Adipocyte (in vitro differentiated cells): ENCODE results near the gene LRGUK.

Experiments
- DNase-seq: peaks from one replicate; pipeline ENCODE4 v3.0.0-alpha.2; 2015; ENCODE audit warnings: low read depth
- H3K27me3 ChIP-seq: replicated peaks from 2 replicates; pipeline ENCODE4 v1.7.0; 2013; ENCODE audit warnings: mild to moderate bottlenecking, low read length, moderate library complexity; ENCODE audit not compliant: control insufficient read depth, insufficient read depth
- H3K36me3 ChIP-seq: 2 replicates; pipeline ENCODE4 v1.7.0; 2013; ENCODE audit warnings: low read length, mild to moderate bottlenecking, moderate library complexity; ENCODE audit not compliant: control insufficient read depth, insufficient read depth, severe bottlenecking
- H3K4me1 ChIP-seq: 2 replicates; pipeline ENCODE4 v1.7.0; 2013; ENCODE audit warnings: mild to moderate bottlenecking, low read length, moderate library complexity; ENCODE audit not compliant: control insufficient read depth, insufficient read depth
- H3K4me3 ChIP-seq: 2 replicates; pipeline ENCODE4 v1.7.0; 2013; ENCODE audit warnings: mild to moderate bottlenecking, low read length, moderate library complexity
- H3K9ac ChIP-seq: 2 replicates; pipeline ENCODE4 v1.7.0; 2013; ENCODE audit warnings: mild to moderate bottlenecking, low read length, moderate library complexity
- H3K9me3 ChIP-seq: 2 replicates; pipeline ENCODE4 v1.7.0; 2013; ENCODE audit warnings: mild to moderate bottlenecking, low read length, moderate library complexity; ENCODE audit not compliant: control insufficient read depth

Gene LRGUK

GRCh38 chr7:134188311-134188710 lies 61.2 kb downstream of the LRGUK start:
- Histone ChIP-seq H3K4me3 (no peak overlapping the region), H3K4me1 (peaks cover 15% of the 10 kb centered on the region), H3K36me3 (no peaks in the 10 kb centered on the region), H3K27me3 (no peaks in the 10 kb centered on the region), H3K9ac (no peak overlapping the region), H3K9me3 (no peaks in the 10 kb centered on the region)
- no peak for DNase-seq

- DNase-seq, result no peak
- H3K9me3 ChIP-seq, result no peaks in the 10 kb centered on the region
- no peak overlapping the region for H3K4me3 ChIP-seq
- H3K27me3 ChIP-seq, result no peaks in the 10 kb centered on the region
- no peaks in the 10 kb centered on the region for H3K36me3 ChIP-seq
- no peak overlapping the region for H3K9ac ChIP-seq
- peaks cover 15% of the 10 kb centered on the region for H3K4me1 ChIP-seq
Measured at GRCh38 chr7:134189559-134189958, 62.4 kb downstream of the LRGUK start.

GRCh38 chr7:134191876-134192275 lies 64.7 kb downstream of the LRGUK start:
- Histone ChIP-seq H3K4me3 (no peak overlapping the region), H3K4me1 (peaks cover 6% of the 10 kb centered on the region), H3K36me3 (no peaks in the 10 kb centered on the region), H3K9ac (no peak overlapping the region), H3K9me3 (no peaks in the 10 kb centered on the region), H3K27me3 (no peaks in the 10 kb centered on the region)
- DNase-seq, result no peak

- H3K4me1 ChIP-seq, result peaks cover 6% of the 10 kb centered on the region
- no peak overlapping the region for H3K4me3 ChIP-seq
- H3K27me3 ChIP-seq, result no peaks in the 10 kb centered on the region
- no peaks in the 10 kb centered on the region for H3K36me3 ChIP-seq
- DNase-seq, result no peak
- H3K9ac ChIP-seq, result no peak overlapping the region
- no peaks in the 10 kb centered on the region for H3K9me3 ChIP-seq
Measured at GRCh38 chr7:134193240-134193639, 66.1 kb downstream of the LRGUK start.

- no peak for DNase-seq
- Histone ChIP-seq H3K9me3 (no peaks in the 10 kb centered on the region), H3K9ac (no peak overlapping the region), H3K4me1 (peaks cover 6% of the 10 kb centered on the region), H3K36me3 (no peaks in the 10 kb centered on the region), H3K4me3 (no peak overlapping the region), H3K27me3 (peaks cover 4% of the 10 kb centered on the region)
Measured at GRCh38 chr7:134195252-134195651, 68.1 kb downstream of the LRGUK start.

GRCh38 chr7:134196439-134196838 lies 69.3 kb downstream of the LRGUK start:
- Histone ChIP-seq H3K27me3 (peaks cover 12% of the 10 kb centered on the region), H3K4me1 (peaks cover 6% of the 10 kb centered on the region), H3K9ac (no peak overlapping the region), H3K36me3 (no peaks in the 10 kb centered on the region), H3K4me3 (no peak overlapping the region), H3K9me3 (no peaks in the 10 kb centered on the region)
- no peak for DNase-seq

GRCh38 chr7:134197345-134197744 lies 70.2 kb downstream of the LRGUK start:
- Histone ChIP-seq H3K9ac (no peak overlapping the region), H3K4me3 (no peak overlapping the region), H3K27me3 (peaks cover 17% of the 10 kb centered on the region), H3K9me3 (no peaks in the 10 kb centered on the region), H3K4me1 (no peaks in the 10 kb centered on the region), H3K36me3 (no peaks in the 10 kb centered on the region)
- no peak for DNase-seq

GRCh38 chr7:134200970-134201369 lies 73.8 kb downstream of the LRGUK start:
- Histone ChIP-seq H3K36me3 (no peaks in the 10 kb centered on the region), H3K9ac (no peak overlapping the region), H3K4me1 (peaks cover 11% of the 10 kb centered on the region), H3K27me3 (peaks cover 17% of the 10 kb centered on the region), H3K4me3 (no peak overlapping the region), H3K9me3 (no peaks in the 10 kb centered on the region)
- DNase-seq, result no peak

- Histone ChIP-seq H3K9me3 (no peaks in the 10 kb centered on the region), H3K4me1 (peaks cover 11% of the 10 kb centered on the region), H3K4me3 (no peak overlapping the region), H3K9ac (no peak overlapping the region), H3K27me3 (peaks cover 17% of the 10 kb centered on the region), H3K36me3 (no peaks in the 10 kb centered on the region)
- no peak for DNase-seq
Measured at GRCh38 chr7:134201569-134202261, 74.6 kb downstream of the LRGUK start.

GRCh38 chr7:134203186-134203889 lies 76.2 kb downstream of the LRGUK start:
- peaks cover 11% of the 10 kb centered on the region for H3K4me1 ChIP-seq
- H3K4me3 ChIP-seq, result no peak overlapping the region
- no peaks in the 10 kb centered on the region for H3K9me3 ChIP-seq
- H3K9ac ChIP-seq, result no peak overlapping the region
- no peaks in the 10 kb centered on the region for H3K36me3 ChIP-seq
- peaks cover 22% of the 10 kb centered on the region for H3K27me3 ChIP-seq
- DNase-seq, result no peak

GRCh38 chr7:134209322-134210015 lies 82.3 kb downstream of the LRGUK start:
- Histone ChIP-seq H3K27me3 (peaks cover 21% of the 10 kb centered on the region), H3K4me1 (peaks cover 2% of the 10 kb centered on the region), H3K4me3 (no peak overlapping the region), H3K9ac (no peak overlapping the region), H3K9me3 (no peaks in the 10 kb centered on the region), H3K36me3 (no peaks in the 10 kb centered on the region)
- no peak for DNase-seq
